Islet of Langerhans (tissue), 1 donor: ENCODE data around the gene PCDHGC4.
A peak's percentile ranks its signal among the peaks of the same experiment; 100 is the strongest.

Source experiments
- FAIRE-seq: peaks from one replicate; lab custom pipeline; 2011; peaks lifted over from hg19 to GRCh38; lab: Jason Lieb, UNC

The PCDHGC4 gene

GRCh38 chr5:141484641-141485311 is at the start of gene PCDHGC4:
PCDHGC4 (plus strand) TSS chr5:141485030; CDS start chr5:141485174, 144 bp downstream.
- no peak for FAIRE-seq

GRCh38 chr5:141437221-141437620 is 47.6 kb upstream of the PCDHGC4 start:
- no peak for FAIRE-seq

DNA sequence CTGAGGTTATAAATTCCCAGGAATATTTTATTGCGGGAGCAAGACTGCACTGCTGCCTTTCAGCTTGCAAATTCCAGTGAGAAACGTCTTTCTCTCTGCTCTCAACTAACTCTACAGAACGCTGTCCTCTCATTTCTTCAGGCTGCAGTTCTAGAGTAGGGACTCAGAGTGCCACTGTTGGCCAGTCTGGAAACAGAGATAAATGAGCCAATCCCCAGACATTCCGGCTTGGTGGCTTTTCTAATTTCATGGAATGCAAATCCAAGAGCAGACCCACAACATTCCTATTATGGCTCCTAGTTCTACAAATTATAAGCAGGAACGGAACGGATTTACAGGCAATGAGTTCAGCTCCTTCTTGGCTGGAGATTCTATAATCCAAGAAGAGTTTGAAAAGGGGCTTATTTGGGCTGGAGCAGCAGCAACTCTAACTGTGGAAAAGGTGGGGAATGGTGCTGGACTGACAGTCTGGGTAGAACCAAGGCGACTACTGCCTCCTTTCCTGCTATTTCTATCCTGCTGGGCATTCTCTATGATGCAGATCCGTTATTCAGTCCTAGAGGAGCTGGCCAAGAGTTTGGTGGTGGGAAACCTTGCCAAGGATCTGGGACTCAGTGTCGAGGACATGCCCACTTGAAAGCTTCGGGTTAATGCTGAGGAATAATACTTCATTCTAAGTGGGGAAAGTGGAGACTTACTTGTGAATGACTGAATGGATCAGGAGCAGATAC is 45.3 kb upstream of the PCDHGC4 start:
- no peak for FAIRE-seq

GRCh38 chr5:141440341-141440740 is 44.5 kb upstream of the PCDHGC4 start:
- no peak for FAIRE-seq

GRCh38 chr5:141441571-141442170 is 43.2 kb upstream of the PCDHGC4 start:
- FAIRE-seq, result no peak

DNA sequence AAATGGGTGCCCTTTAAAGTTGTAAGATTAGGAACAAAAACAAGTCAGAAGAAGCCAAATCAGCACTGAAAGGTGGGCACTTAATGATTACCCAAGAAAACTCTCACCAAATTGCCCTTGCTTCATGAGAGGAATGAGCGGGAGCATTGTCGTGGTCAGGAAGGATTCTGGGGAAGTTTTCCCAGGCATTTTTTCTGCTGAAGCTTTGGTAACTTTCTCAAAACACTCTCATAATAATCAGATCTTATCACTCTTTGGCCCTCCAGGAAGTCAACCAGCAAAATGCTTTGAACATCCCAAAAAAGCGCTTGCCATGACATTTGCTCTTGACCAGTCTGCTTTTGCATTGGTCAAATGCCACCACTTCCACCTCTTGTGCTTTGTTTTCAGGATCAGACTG is 19.5 kb upstream of the PCDHGC4 start:
- FAIRE-seq, result no peak

DNA sequence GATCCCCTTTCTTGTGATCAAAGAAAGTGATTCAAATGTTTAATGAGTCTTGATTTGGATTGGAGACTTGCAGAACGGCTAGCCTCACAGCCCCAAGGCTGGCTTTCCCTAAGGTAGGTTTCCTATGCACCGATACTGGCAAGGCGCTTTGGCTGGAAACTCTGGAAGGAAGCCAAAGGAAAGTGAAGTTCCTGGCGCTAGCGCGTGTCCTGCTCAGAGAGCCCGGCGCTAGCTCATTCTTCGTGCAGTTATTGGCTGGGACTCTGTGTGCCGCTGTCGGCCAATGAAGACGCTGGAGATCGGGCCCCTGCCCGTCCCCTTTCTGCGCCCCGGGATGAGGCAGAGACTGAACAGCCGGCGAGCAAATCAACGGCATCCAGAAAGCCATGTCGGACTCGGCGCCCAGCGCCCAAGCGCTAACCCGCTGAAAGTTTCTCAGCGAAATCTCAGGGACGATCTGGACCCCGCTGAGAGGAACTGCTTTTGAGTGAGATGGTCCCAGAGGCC is 9.2 kb upstream of the PCDHGC4 start, which contains the start of gene PCDHGC3:
TSS of gene PCDHGC3 (plus strand) at position 342 of the 507 bp plus-strand sequence. CDS start at position 493, 151 bp downstream.
- FAIRE-seq, result peak; percentile 88

GRCh38 chr5:141476132-141476911 is 8.5 kb upstream of the PCDHGC4 start:
- no peak for FAIRE-seq

DNA sequence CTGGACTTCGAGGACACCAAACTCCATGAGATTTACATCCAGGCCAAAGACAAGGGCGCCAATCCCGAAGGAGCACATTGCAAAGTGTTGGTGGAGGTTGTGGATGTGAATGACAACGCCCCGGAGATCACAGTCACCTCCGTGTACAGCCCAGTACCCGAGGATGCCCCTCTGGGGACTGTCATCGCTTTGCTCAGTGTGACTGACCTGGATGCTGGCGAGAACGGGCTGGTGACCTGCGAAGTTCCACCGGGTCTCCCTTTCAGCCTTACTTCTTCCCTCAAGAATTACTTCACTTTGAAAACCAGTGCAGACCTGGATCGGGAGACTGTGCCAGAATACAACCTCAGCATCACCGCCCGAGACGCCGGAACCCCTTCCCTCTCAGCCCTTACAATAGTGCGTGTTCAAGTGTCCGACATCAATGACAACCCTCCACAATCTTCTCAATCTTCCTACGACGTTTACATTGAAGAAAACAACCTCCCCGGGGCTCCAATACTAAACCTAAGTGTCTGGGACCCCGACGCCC is 7.7 kb upstream of the PCDHGC4 start:
- no peak for FAIRE-seq

GRCh38 chr5:141477815-141478214 is 7.0 kb upstream of the PCDHGC4 start:
- FAIRE-seq, result no peak

DNA sequence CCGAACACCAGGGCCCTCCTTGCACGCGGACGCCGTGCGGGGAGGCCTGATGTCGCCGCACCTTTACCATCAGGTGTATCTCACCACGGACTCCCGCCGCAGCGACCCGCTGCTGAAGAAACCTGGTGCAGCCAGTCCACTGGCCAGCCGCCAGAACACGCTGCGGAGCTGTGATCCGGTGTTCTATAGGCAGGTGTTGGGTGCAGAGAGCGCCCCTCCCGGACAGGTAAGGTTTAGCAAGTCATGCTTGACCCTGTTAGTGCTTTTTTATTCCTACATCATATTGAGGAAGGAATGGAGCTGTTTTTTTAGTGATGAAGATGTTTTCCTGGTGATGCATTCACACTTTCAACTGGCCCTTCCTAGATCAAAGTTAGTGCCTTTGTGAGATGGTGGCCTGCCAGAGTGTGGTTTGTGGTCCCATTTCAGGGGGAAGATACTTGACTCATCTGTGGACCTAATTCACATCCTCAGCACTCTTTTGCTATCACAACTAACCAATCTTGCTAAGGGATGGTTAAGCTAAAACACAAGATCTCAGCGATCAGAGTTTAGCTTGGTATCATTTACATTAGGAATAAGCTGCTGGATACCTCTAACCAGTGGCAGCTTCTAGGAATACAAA is 6.4 kb upstream of the PCDHGC4 start:
- FAIRE-seq, result peak; percentile 5

DNA sequence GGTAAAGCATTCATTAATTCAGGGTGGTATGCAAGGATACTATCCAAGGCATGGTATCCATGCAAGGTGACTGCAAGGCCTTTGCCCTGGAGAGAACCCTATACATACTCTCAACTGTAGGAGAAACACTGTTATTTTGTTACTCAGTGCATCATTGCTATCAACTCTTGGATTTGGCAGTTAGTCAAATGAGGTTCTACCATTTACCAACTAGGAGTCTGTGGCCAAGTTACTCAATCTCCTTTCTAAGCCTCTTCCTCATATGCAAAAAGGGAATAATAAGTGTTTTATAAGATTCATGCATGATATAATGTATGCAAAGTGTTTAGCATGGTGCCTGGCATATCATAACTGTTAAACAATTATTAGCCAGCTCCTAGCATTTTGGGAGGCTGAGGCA is 5.1 kb upstream of the PCDHGC4 start:
- no peak for FAIRE-seq

DNA sequence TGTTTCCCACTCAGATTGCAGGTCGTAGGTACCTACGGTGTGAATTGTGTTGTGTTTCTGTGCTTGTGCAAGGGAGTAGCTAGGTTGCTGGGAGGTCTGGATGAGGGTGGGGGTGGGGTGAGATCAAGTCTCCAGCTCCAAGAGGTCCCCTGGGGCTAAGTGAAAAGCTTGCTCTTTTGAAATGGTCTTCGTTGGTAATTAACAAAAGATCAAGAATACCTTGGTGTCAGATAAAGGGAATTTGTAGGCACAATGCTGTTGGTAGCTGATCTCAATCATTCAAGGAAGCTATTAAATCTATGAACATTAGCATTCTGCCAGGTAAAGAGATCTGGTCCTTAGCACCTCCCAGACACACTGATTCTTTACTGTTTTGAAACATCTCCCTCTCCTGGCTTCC is 928 bp upstream of the PCDHGC4 start:
- no peak for FAIRE-seq

DNA sequence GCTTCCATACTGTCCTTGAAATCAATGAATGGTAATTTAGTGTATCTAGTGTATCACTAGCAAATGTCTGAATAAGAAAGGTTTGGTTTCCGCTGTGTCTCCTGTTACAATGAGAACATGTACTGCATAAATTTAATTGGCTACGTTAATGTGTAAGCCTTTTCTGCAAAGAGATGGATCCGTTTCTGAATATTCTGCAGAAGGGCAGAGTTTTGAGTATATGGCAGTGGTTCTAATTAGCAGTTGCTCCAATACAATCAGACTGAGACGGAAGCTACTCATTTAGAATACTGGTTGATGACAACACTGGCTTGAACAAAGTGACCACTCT is 555 bp upstream of the PCDHGC4 start:
- FAIRE-seq, result no peak

DNA sequence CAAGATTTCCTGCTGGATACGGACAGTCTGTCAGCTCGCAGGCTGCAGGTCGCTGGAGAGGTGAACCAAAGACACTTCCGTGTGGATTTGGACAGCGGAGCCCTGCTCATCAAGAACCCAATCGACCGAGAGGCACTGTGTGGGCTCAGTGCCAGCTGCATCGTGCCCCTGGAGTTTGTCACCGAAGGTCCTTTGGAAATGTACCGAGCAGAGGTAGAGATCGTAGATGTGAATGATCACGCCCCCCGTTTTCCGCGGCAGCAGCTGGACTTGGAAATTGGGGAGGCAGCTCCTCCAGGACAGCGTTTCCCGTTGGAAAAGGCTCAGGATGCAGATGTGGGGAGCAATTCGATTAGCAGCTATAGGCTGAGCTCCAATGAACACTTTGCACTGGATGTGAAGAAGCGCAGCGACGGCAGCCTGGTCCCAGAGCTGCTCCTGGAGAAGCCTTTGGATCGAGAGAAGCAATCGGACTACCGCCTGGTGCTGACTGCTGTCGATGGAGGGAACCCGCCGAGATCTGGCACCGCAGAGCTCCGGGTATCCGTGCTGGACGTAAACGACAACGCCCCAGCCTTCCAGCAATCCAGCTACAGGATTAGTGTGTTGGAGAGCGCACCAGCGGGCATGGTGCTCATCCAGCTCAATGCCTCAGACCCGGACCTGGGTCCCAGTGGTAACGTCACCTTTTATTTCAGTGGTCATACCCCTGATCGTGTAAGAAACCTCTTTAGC is 658 bp downstream of the PCDHGC4 start:
- no peak for FAIRE-seq

DNA sequence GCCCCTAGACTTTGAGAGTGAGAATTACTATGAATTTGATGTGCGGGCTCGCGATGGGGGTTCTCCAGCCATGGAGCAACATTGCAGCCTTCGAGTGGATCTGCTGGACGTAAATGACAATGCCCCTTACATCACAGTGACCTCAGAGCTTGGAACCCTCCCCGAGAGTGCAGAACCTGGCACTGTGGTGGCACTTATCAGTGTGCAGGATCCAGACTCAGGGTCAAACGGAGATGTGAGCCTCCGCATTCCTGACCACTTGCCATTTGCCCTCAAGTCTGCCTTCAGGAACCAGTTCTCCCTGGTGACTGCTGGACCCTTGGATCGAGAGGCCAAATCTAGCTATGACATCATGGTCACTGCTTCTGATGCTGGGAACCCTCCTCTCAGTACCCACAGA is 1.3 kb downstream of the PCDHGC4 start:
- no peak for FAIRE-seq

- FAIRE-seq, result no peak
Measured at GRCh38 chr5:141487131-141487530, 2.3 kb downstream of the PCDHGC4 start.

DNA sequence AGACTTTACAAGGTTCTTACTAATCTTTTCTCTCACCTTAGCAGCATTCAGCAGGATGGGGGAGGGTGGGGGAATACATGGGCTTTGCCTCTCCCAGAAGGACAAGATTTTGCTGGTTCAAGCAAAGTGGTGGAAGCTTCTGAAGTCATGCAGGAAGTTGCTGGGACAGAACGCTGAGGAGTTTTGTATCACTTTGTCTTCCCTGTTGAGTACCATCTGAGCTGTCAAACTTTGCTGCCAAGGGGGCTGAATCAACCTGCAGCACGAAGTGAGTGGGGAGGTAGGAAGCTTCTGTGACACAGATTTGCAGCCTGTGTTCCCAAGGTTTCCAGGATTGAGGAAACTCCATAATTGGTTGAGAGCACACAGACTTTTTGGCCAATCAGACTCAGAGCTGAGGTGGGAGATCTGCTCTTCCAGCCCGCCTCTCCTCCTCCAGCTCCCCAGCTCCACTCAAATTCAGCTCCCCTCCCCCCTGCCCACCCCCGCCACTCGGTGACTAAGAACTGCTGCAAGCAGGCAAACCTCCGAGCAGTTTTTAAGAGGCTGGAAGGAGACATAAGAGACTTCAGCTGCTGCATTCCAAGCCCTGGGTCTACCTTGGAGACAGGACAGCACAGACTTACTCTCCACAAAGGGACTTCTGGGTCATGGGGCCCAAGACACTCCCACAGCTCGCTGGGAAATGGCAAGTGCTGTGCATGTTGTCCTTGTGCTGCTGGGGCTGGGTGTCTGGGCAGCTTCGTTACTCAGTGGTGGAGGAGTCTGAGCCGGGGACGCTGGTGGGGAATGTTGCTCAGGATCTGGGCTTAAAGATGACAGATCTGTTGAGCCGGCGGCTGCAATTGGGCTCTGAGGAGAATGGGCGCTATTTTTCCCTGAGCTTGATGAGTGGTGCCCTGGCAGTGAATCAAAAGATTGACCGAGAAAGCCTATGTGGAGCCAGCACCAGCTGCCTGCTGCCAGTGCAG is 4.0 kb downstream of the PCDHGC4 start, which contains the start of gene PCDHGC5:
TSS of gene PCDHGC5 (plus strand) at position 491 of the 971 bp plus-strand sequence. CDS start at position 651, 160 bp downstream.
- no peak for FAIRE-seq

DNA sequence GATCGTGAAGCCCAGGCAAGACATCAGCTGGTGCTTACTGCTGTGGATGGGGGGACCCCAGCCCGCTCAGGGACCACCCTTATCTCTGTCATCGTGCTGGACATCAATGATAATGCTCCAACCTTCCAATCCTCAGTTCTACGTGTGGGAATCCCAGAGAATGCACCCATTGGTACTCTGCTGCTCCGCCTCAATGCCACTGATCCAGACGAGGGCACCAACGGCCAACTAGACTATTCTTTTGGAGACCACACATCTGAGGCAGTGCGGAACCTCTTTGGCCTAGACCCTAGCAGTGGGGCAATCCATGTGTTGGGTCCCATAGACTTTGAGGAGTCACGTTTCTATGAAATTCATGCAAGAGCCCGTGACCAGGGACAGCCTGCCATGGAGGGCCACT is 5.0 kb downstream of the PCDHGC4 start:
- FAIRE-seq, result no peak

- no peak for FAIRE-seq
Measured at GRCh38 chr5:141490271-141490670, 5.4 kb downstream of the PCDHGC4 start.
